Activated CD8-positive, alpha-beta memory T cell treated with anti-CD3 and anti-CD28 coated beads, Interleukin-2, amount 50 U/mL, for 4 hours (primary cell): ENCODE measurements around the gene AFF1.

Source experiments
- DNase-seq: peaks from one replicate; pipeline ENCODE4 v3.0.0-alpha.2; 2020

Gene AFF1

DNA sequence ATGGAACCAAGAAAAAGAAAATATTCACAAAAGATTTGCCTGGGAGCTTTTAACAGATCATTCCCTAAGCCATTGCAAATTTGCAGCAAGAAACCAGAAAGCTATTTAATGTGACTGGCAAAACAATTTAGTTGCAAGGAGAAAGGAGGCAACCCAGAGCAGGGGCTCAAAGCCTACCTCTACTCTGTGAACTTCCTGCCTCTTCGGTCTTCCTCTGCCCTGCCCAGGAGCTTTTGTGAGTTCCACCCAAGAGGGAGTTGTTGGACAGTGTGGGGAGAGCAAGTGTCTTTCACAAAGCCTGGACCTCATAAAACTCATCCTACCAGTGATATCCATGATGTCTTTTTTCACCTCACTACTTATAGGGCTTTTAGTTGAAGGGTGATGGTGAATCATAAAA lies 107.4 kb downstream of the AFF1 start:
- DNase-seq = no peak

DNA sequence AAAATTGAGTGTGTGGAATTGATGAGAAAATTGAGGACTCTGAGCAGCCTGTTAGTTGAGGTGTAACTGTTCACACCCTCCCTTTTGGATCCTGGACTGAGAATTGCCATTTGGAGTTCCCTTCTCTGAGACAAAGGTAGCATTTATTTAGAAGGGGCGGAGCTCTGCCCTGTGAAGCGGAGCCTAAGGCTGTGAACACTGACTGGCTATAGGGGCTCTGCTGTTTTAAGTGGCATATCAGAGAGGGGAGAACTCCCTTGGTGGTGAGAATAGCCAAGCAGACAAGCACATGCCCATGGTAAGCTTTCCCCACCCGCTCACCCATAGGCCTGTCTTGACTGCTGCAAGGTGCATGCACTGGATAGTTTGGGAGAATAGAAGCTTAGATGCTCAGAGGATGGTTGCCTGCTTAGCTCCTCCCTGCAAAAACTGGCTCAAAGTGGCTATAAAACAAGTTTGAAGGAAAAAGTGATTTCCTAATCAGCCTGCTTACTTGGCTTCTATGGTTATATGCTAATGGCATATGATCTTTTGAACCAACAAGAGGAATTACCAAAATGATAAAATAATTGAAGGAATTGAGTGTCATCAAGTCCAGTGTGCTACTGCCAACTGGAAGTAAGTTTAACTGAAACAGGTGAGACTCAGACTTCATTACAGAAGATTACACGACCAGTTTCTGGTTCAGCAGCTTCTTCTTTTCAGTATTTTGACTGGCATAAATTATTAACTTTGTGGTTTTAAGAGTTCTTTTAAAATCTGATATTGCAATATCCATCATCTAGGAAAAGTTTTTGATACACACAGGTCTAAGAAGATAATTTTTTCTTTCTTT lies 108.4 kb downstream of the AFF1 start:
- no peak for DNase-seq

DNA sequence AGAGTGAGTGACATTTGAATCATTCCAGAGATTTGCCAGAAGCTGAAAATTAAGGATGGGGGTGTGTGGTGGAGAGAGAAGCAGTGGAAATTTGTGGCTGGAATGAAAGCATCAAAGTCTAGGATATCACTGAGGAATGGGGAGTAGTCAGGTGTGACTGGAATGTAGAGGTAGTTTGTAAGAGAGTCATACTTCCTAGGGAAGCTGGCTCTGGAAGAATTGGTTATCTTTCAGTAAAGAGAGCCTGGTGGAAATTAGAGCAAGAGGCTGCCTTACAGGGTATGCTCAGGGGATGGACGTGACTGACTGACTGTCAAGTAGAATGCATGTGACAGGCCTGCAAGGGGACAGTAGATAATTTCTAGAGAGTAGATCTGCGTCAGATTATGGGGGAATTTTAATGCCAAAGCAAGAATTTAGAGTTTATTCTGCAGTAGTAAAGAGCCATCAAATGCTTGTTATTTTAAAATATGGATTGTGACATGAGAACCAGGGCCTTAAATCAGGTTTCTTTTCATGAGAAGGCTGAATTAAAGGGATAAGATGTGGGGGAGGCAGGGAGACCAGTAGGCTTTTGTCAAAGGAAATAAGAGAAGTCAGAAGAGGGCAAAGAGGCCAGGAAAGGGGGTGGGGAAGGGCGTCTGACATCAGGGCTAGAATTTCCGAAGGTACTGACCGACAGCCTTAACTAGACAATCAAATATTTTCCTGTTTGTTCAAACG lies 109.9 kb downstream of the AFF1 start:
- DNase-seq = no peak

DNA sequence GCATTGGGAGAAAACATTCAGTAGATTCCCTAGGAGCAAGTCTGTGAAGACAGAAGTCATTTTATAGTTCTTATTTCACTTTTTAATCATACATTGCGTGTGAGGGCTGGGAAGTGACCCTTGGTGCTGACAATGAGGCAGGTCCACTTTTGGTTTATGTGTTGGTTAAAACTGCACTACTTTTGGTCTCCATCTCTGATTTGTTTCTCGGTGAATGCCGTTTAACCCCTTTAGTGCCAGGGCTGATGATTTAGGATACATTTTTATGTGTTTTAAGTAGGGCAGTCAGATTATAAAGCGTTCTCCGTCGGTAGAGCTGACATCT lies 110.4 kb downstream of the AFF1 start:
- DNase-seq = no peak

DNA sequence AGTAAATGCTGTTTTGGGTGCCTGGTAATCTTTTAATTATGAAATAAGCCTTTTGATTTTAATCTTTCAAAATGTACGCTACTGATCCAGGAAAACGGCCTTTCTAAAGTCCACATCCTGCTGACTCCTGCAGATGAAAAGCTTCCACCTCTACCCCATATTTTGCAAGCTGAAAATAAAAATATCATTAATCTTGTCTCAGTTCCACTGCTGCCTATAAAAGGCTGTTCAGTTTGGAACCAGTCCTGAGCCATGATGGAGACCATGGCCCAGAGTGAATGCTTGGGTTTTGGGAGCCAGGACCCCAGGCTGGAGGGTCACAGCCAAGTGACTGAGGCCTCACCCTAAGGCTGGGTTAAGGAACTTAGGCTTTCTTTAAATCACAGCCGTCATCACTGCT lies 110.8 kb downstream of the AFF1 start:
- DNase-seq = no peak

DNA sequence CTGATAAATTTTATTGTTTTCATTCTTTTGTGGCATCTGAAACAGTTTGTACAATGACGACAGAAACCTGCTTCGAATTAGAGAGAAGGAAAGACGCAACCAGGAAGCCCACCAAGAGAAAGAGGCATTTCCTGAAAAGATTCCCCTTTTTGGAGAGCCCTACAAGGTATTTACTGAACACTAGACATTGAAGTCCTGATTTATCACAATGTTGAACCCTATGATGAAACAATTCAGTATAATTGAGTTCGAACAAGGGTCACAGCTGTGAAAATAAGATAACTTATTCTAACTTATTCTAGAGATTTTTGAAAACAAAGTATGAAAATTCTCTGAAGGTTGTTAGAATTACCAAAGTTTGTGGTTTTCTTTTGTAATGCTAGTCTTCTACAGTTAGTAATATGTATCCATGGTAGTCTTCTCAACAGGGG lies 111.3 kb downstream of the AFF1 start:
- DNase-seq = no peak

DNA sequence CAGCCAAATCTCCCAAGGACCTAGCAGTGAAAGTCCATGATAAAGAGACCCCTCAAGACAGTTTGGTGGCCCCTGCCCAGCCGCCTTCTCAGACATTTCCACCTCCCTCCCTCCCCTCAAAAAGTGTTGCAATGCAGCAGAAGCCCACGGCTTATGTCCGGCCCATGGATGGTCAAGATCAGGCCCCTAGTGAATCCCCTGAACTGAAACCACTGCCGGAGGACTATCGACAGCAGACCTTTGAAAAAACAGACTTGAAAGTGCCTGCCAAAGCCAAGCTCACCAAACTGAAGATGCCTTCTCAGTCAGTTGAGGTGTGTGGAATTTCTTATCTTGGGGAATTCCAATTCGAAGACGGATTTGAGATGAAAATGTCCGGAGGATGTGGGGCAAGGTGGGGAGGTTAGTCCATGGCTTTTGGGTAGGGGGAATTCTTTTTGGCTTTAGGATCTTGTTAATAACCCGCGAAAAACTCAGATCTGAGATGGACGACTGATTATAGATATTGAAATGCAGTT lies 112.5 kb downstream of the AFF1 start:
- no peak for DNase-seq

DNA sequence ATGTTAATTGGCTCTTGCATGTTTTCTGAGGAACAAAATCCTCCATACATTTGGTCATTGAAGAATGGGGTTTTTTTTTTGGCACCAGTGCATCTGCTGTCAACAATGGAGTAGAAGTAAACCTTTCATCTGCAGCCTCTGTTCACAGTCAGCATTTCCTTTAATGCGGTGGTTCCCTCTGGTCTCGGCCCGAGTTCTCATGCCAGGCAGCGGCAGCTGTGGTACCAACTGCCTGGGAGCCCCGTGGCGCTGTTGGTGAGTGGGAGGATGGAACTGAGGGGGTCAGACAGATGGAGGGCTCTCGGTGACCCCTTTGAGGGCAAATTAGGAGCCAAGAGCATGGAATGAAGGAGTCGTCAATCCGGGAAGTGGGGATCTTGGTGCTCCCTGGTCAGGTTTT lies 114.7 kb downstream of the AFF1 start:
- no peak for DNase-seq

DNA sequence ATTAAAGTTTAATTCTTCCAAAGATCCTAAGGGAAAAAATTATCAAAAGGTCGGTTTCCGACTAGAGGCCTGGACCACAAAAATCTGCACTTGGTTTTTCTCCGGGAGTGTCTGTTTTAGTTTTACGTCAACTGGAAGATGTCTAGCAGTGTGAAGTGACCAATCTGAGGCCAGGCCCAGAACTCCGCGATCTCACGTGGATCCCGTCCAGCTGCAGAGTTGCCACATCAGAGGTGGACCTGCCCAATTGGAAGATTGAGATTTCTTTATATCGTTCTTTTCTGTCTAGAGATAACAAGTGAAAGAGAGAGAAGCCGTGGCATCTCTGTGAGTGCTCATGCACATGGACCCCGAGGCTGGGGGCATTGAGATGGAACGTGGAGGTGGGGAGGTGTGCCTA lies 115.8 kb downstream of the AFF1 start:
- no peak for DNase-seq

DNA sequence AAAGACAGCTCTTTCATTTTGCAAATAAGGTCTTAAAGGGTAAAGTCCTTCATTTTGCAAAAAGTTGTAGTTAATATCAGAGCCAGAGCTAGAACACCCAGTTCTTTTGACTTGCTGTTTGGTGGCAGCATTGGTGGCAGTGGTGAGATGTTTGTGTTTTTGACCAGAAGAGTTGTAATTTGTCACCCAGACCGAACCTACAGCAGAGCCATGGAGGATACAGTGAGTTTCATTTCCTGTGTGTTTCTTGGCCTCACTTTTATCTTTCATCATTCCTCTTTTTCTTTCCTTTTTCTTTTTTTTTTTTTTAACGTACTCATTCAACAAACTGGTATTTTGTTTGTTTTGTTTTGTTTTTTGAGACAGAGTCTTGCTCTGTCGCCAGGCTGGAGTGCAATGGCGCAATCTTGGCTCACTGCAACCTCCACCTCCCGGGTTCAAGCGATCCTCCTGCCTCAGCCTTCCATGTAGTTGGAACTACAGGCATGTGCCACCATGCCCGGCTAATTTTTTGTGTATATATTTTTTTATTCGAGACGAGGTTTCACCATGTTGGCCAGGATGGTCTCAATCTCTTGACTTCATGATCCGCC lies 116.4 kb downstream of the AFF1 start:
- no peak for DNase-seq

DNA sequence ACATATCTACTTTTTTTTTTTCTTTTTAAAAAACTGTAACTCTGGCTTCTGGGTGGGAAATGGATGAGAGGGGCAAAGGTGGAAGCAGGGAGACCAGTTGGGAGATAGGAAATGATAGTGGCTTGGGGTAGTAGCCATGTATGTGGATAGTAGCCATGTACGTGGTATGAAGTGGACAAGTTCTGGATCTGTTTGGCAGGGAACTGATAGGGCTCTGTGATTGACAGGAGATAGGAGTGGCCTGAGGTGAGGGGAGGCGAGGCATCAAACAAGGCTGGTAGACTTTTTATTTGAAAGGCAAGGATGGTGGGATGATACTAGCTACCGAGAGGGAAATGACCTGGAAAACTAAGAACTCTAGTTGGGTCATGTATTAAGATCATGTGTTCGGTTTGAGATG lies 117.8 kb downstream of the AFF1 start:
- DNase-seq = no peak

DNA sequence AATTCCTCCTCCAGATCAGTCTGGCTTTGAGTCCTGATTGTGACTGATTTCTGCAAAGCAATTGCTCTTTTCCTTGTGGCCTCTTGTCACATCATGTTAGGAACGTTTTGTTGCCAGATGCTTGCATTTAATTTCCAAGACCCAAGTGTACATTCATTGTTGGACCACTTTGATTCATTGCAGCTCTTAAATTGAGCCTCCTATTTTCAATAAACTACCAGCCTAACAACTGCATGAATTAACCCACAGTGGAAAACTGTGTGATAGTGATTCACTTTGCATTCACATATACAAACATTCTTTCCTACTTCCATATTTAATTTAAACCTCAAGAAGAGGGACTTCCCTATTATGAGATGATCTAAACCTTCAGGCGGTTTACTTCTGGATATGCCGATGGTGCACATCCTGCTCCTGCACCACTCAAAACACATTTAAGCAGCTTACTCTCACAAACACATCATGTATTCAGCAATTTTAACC lies 118.4 kb downstream of the AFF1 start:
- no peak for DNase-seq

DNA sequence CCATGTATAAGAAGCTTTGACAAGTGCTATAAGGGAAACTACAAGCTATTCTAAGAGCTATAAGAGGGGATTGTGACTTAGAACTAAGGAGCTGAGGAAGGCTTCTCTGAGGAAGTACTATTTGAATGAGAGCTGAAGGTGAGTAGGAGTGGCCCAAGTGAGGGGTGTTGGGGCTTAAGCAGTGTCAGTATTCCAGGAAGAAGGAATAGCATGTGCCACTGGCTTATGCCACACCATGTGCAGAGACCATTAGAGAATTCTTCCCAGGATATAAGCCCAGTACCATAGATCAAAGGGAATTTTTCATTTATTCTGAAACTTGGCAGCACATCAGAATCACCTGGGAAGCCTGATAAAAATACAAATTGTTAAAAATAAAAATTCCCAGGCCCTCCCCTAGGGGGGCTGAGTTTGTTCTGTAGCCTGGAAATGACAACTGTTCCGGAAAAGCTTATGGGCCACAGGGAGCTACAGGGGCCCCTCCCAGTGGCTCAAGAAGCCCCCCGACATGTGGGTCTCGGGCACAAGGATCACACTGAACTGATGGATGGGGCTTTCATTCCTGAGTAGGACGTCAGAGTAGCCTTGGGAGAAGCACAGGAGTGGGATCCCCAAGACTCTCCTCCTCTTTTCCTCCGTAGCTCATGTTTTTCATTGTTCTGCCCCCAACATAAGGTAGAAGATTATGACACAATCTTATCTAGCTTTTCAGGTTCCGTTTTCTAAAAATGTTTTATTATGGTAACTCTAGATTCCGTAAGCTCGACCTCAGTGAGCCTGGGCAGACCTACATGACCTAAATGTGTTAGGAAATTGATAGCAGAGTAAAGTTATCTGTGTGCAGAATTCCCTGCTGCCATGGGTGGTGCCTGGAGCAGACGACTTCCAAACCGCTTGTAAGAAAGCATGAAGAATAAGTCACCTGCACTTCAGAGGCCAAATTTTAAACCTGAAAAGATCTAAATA lies 119.3 kb downstream of the AFF1 start:
- DNase-seq = no peak

DNA sequence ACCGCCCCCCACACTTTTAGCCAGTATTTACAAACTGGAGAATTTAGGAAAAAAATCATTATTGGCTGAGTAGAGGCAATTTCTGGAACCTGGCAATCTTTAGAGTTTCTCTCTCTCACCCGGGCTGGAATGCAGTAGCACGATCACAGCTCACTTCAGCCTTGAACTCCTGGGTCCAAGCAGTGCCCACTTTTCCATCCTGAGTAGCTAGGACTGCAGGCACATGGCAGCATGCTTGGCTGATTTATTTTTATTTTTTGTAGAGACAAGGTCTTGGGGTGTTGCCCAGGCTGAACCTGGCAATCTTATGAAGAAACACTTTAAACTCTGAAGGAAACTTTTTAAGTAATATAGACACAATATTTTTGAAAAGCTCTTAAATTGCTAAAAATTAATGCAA lies 120.1 kb downstream of the AFF1 start:
- no peak for DNase-seq

DNA sequence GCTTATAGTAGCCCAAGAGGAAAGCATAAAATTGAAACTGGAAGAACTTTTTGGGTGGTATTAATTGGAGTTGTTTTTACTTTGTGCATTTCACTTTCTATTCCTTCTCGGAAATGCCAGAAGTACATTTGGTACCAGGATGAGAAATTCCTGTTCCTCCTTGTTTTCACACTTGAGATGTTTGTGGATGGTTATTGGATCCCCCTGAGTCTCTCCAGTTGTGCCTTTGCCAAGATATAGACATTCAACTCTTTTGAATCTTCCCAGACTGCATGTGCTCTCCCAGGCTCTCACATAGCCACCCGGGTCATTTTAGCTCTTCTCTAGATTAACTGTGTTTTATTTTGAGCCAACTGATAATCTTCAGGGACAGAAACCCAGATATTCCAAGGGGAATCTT lies 120.5 kb downstream of the AFF1 start:
- DNase-seq = no peak

DNA sequence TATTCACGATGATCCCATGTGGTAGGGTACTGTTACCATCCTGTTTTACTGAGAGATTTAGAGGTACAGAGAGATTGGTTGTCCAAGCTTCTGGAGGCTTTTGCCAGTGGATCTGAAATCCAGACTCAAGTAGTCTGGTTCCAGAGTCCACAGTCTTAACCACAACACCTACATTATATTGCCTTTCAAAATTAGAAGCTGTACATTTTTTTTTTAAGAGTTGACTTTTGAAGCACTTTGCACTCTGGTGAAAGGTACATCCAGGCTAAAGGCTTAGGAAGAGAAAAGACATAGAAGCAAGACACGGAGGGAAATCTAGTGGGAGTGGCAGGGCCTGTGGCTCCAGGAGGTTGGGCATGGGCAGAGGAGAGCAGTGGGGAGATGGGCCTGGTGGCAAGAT lies 122.1 kb downstream of the AFF1 start:
- DNase-seq = no peak

DNA sequence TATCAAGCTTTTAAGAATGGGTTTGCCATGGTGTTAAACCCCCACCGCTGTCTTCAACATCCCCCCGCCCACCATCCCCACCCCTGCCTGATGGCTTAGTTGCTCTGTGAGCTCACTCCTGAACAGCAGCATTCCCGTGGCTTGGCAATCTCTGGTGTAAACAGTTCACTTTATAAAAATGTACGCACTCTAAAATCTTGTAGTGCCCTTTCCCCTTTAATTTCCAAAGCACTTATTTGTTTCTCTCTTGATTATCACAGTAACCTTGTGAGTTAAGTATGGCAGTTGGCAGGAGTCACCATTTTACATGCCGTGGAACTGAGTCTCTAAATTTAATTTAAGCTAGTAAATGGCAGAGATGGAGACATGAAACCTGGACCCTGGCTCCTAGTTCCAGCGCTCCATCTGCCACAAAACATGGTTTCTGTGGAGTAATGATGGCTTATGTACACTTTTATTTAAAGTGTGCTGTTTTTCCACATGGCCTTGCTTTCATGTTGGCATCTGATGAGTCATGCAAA lies 123.1 kb downstream of the AFF1 start:
- no peak for DNase-seq

DNA sequence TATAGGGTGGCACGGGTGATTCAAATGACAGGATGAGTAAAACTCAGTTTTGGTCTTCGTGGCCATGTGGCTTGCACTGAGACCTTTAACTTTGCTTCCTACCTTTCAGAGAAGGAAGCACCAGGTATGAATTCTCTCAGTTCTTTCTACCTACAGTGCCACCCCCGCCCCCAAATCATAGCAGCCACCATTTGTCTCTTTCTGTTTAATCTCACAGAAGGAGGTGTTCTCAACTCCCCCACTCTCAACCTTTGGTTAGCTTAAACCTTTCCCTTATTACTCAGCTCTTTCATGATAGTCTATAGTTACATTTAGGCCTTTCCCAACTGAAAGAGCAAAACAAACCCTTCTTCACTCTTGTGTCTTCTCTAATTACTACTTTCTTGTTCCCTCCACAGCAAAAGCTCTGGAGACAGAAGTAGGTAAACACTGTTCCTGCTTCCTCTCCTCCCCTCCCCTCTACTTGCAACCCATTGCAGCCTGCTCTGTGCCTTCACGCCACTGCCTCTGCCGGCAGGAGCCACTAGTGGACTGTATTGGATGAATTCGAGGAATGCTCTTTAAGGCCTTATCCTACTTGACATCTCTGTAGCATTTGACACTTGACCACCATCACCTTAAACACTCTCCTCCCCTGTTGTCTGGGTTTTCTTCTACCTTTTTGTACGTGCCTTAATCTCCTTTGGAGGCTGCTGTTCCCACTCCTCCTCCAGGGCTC lies 123.7 kb downstream of the AFF1 start:
- DNase-seq = peak; percentile 54

DNA sequence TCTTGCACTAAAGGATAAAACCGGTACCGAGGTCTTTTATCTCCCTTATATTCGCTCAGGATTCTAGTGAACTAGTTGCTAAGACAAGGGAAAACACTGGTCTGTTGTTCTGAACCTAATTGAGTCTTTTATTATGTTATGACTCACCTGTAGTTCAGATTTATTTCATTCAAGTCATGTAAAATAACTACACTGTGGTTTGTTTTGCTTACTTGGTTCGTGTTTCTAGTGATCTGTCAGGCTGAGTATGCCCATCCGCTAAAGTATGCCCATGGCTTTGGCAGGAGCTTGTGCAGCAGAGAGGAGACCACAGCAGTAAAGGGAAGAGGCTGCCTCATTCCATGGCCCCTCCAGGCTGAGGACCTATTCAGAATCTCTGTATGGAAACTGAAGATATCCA lies 126.1 kb downstream of the AFF1 start:
- DNase-seq = no peak

DNA sequence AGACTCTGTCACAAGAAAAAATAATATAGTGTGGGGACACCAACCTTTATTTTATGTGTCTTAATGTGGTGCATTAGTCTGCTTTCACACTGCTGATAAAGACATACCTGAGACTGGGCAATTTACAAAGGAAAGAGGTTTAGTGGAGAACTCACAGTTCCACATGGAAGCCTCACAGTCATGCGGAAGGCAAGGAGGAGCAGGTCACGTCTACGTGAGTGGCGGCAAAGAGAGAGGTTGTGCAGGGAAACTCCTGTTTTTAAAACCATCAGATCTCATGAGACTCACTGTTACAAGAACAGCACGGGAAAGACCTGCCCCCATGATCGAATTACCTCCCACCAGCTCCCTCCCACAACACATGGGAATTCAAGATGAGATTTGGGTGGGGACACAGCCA lies 130.2 kb downstream of the AFF1 start:
- DNase-seq = no peak

DNA sequence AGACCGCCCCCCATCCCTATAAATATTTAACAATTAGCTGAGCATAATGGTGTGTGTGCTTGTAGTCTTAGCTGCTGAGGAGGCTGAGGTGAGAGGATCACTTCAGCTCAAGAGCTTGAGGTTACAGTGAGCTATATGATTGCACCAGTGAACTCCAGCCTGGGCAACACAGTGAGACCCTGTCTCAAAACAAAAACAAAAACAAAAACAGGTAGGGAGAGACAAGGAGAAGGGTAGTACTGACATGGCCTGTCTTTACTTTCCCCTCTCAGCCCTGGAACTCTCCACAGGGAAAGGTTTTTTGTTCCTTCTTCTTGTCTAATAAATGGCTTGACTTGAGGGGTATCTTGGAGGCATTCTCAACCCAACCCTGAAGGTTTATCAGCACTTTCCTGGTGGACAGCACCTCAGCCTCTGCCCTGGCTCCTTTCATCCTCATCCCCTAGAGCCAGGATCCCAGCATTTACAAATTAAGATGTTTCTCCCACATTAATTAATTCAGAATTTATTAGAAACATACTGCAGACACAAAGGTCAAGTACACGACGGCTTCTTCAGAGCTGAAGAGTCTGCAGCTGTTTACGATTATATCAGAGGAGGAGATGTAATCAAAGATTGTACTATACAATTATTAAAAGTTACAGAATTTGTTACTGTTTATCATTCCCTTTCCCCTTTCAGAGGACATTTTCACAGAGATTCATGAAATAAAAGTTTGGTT lies 131.8 kb downstream of the AFF1 start:
- no peak for DNase-seq
